SU-DHL-6 (cell line): ENCODE measurements around the gene SLC26A9.

Experiments
- EZH2phosphoT487 ChIP-seq: fragments of 200-600 bp; sonication (generic), shearing (Covaris generic); conservative IDR thresholded peaks from 2 replicates; pipeline ENCODE4 v1.6.1; 2018; ENCODE audit warnings: mild to moderate bottlenecking, antibody characterized with exemption, low read length, moderate library complexity, mixed read lengths
- TF ChIP-seq, protein P1 (sequence below): fragments of 200-600 bp; sonication (generic); IDR thresholded peaks from one replicate; pipeline ENCODE4 v1.5.1; 2017; ENCODE audit warnings: antibody characterized with exemption, mild to moderate bottlenecking, low read length, moderate library complexity; ENCODE audit not compliant: insufficient read depth, poor library complexity, severe bottlenecking

DNA sequence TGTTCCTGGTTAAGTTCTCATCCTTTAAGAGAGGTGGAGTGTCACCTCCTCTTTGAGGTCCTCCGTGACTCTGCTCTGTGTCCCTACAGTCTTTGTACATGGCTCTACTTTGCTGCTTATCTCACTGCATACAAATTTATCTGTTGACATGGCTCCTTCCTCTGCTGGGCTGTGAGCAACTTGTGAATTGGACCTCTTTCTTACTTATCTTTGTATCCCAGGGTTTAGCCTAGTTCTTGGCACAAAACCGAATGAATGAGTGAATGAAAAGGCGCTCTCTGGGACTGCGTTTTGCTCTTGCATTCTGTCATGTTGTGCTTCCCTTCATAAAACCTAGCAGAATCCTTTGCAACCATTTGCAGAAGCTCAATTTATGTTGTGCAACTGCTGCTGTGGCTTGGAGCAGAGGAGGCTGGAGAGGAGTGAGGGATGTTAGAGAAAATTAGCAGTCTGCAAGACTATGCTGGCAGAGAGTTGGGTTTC is 12.4 kb downstream of the SLC26A9 start:
- TF ChIP-seq, protein P1, sequence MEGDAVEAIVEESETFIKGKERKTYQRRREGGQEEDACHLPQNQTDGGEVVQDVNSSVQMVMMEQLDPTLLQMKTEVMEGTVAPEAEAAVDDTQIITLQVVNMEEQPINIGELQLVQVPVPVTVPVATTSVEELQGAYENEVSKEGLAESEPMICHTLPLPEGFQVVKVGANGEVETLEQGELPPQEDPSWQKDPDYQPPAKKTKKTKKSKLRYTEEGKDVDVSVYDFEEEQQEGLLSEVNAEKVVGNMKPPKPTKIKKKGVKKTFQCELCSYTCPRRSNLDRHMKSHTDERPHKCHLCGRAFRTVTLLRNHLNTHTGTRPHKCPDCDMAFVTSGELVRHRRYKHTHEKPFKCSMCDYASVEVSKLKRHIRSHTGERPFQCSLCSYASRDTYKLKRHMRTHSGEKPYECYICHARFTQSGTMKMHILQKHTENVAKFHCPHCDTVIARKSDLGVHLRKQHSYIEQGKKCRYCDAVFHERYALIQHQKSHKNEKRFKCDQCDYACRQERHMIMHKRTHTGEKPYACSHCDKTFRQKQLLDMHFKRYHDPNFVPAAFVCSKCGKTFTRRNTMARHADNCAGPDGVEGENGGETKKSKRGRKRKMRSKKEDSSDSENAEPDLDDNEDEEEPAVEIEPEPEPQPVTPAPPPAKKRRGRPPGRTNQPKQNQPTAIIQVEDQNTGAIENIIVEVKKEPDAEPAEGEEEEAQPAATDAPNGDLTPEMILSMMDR: no peak
- no peak for TF ChIP-seq EZH2phosphoT487
